ENCODE results near the gene GNB1. TPM values are rescaled to one million over a fixed set of nuclear protein-coding genes. Genes with fewer than 3 reads are reported as not detected.

The GNB1 gene
- total RNA-seq, 3 donors from 2014 or later (not counting 1 experiment from before 2014, with no cell fraction given), result 285 to 304 (median 289) TPM

DNA sequence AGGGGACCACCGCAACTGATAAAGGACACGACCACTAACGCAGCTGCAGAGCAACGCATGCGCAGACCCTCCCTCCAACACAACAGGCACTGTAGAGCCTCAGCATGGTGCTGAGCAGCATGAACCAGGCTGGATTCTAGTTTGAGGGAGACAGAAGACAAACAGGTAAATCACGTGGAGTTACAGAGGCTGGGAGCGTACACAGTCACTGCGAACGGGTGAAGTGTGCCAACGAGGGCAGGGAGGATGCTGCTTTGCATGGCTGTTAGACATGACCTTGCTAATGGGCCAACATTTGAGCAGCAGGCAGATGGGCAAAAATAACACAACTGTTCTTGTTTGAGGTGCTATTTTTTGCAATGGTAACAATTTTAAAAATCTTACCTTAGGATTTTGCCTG is 57.4 kb downstream of the GNB1 start:
- H3K27me3 ChIP-seq (ENCODE audit: control insufficient read depth, insufficient read depth, low read length), result no peaks in the 10 kb centered on the region
- H3K4me3 ChIP-seq (ENCODE audit: low read length), result no peak overlapping the region
- peaks cover 16% of the 10 kb centered on the region for H3K36me3 ChIP-seq (ENCODE audit: control insufficient read depth, insufficient read depth, low read length)
- DNase-seq (no peak), ATAC-seq (no peak)
- intact Hi-C loops (cut with micrococcal nuclease), result no loop called here
- no peak overlapping the region for H3K27ac ChIP-seq (ENCODE audit: low read length)
- Mint-ChIP-seq H3K4me3 (no peak overlapping the region), H3K27ac (peak overlapping the region; percentile 50 to 59), H3K4me1 (peaks cover 35 to 42% of the 10 kb centered on the region in 2 donors), H3K27me3 (ENCODE audit: low read depth in 2 of 2) (no peaks in the 10 kb centered on the region), H3K9me3 (no peaks in the 10 kb centered on the region), H3K36me3 (no peaks in the 10 kb centered on the region)
- TF ChIP-seq, protein P1, sequence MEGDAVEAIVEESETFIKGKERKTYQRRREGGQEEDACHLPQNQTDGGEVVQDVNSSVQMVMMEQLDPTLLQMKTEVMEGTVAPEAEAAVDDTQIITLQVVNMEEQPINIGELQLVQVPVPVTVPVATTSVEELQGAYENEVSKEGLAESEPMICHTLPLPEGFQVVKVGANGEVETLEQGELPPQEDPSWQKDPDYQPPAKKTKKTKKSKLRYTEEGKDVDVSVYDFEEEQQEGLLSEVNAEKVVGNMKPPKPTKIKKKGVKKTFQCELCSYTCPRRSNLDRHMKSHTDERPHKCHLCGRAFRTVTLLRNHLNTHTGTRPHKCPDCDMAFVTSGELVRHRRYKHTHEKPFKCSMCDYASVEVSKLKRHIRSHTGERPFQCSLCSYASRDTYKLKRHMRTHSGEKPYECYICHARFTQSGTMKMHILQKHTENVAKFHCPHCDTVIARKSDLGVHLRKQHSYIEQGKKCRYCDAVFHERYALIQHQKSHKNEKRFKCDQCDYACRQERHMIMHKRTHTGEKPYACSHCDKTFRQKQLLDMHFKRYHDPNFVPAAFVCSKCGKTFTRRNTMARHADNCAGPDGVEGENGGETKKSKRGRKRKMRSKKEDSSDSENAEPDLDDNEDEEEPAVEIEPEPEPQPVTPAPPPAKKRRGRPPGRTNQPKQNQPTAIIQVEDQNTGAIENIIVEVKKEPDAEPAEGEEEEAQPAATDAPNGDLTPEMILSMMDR (IDR thresholded peaks at IDR 0.05), result no peak
- no peaks in the 10 kb centered on the region for H3K4me1 ChIP-seq (ENCODE audit: control insufficient read depth, insufficient read depth, low read length)
- WGBS (ENCODE audit: insufficient coverage), result 78% methylated on average over 10 of the region's 10 CpGs
- H3K9me3 ChIP-seq (ENCODE audit: control insufficient read depth, insufficient read depth, low read length), result no peaks in the 10 kb centered on the region

GRCh38 chr1:1832820-1833219 is 58.1 kb downstream of the GNB1 start:
- Mint-ChIP-seq H3K36me3 (no peaks in the 10 kb centered on the region), H3K4me1 (peaks cover 35 to 43% of the 10 kb centered on the region in 2 donors), H3K27ac (peak overlapping the region; percentile 59 to 75), H3K27me3 (ENCODE audit: low read depth in 2 of 2) (no peaks in the 10 kb centered on the region), H3K4me3 (no peak overlapping the region), H3K9me3 (no peaks in the 10 kb centered on the region)
- H3K9me3 ChIP-seq (ENCODE audit: control insufficient read depth, insufficient read depth, low read length), result no peaks in the 10 kb centered on the region
- intact Hi-C loops (cut with micrococcal nuclease), result no loop called here
- peaks cover 16% of the 10 kb centered on the region for H3K36me3 ChIP-seq (ENCODE audit: control insufficient read depth, insufficient read depth, low read length)
- no peaks in the 10 kb centered on the region for H3K27me3 ChIP-seq (ENCODE audit: control insufficient read depth, insufficient read depth, low read length)
- DNase-seq (no peak), ATAC-seq (no peak)
- H3K4me3 ChIP-seq (ENCODE audit: low read length), result no peak overlapping the region
- no peak overlapping the region for H3K27ac ChIP-seq (ENCODE audit: low read length)
- WGBS (ENCODE audit: insufficient coverage), result 86% methylated on average over 5 of the region's 5 CpGs
- no peaks in the 10 kb centered on the region for H3K4me1 ChIP-seq (ENCODE audit: control insufficient read depth, insufficient read depth, low read length)
- TF ChIP-seq, protein P1 (IDR thresholded peaks at IDR 0.05), result no peak

DNA sequence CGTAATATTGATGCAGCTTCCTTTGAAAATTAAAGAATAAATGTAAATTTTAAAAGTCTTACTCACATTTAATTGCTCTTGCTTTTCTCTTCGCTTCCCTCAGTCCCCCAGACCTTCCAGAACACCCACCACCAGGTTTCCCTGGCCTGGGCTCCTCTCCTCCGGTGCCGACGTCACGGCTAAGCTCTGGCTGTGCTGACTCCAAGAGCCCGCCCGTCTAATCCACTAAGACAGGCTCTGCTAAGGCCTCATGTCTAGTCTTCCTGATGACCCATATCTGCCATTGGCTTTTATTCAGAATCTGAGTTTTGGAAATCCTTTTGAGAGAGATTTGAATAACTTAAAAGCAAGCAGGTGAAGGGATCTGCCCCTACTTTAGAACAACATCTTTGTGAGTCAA is 58.7 kb downstream of the GNB1 start:
- no peaks in the 10 kb centered on the region for H3K9me3 ChIP-seq (ENCODE audit: control insufficient read depth, insufficient read depth, low read length)
- no peaks in the 10 kb centered on the region for H3K27me3 ChIP-seq (ENCODE audit: control insufficient read depth, insufficient read depth, low read length)
- H3K36me3 ChIP-seq (ENCODE audit: control insufficient read depth, insufficient read depth, low read length), result peaks cover 18% of the 10 kb centered on the region
- DNase-seq (no peak), ATAC-seq (no peak)
- Mint-ChIP-seq H3K4me1 (peaks cover 39 to 45% of the 10 kb centered on the region in 2 donors), H3K27ac (peak overlapping the region; percentile 59 to 75), H3K4me3 (no peak overlapping the region), H3K36me3 (no peaks in the 10 kb centered on the region), H3K27me3 (ENCODE audit: low read depth in 2 of 2) (no peaks in the 10 kb centered on the region), H3K9me3 (no peaks in the 10 kb centered on the region)
- H3K4me1 ChIP-seq (ENCODE audit: control insufficient read depth, insufficient read depth, low read length), result no peaks in the 10 kb centered on the region
- TF ChIP-seq, protein P1 (IDR thresholded peaks at IDR 0.05), result no peak
- 90% methylated on average over 7 of the region's 8 CpGs for WGBS (ENCODE audit: insufficient coverage)
- H3K4me3 ChIP-seq (ENCODE audit: low read length), result no peak overlapping the region
- intact Hi-C loops (cut with micrococcal nuclease), result no loop called here
- H3K27ac ChIP-seq (ENCODE audit: low read length), result no peak overlapping the region

Data from natural killer cell (primary cell).